ENCODE measurements around the gene THEM5.
"Not testable (repeated sequence)": the region's sequence is repeated elsewhere in the genome, so short reads cannot be mapped to it uniquely, and the experiment has no call there.

The THEM5 gene, protein sequence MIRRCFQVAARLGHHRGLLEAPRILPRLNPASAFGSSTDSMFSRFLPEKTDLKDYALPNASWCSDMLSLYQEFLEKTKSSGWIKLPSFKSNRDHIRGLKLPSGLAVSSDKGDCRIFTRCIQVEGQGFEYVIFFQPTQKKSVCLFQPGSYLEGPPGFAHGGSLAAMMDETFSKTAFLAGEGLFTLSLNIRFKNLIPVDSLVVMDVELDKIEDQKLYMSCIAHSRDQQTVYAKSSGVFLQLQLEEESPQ

GRCh38 chr1:151853411-151853943 is at the start of gene THEM5:
THEM5 (minus strand) TSS chr1:151853712; CDS start chr1:151853565, 147 bp downstream.
- DNase-seq, result no peak

GRCh38 chr1:151902858-151903257 is 49.3 kb upstream of the THEM5 start:
- DNase-seq, result no peak

GRCh38 chr1:151900804-151901203 is 47.3 kb upstream of the THEM5 start:
- DNase-seq, result not testable (repeated sequence)

DNA sequence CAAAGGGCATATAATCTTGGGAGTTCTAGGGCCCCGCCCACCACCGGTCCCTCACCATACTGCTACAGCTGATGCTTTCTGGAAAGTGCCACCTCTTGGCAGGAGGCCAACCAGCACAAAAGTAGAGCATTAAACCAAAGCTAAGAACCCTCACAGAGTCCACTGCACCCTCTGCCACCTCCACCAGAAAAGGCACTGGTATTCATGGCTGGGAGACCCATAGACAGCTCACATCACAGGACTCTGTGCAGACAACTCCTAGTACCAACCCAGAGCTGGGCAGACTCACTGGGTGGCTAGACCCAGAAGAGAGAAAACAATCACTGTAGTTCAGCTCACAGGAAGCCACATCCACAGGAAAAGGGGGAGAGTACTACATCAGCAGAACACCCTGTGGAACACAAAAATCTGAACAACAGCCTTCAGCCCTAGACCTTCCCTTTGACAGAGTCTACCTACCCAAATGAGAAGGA is 45.0 kb upstream of the THEM5 start:
- no peak for DNase-seq

- no peak for DNase-seq
Observed at GRCh38 chr1:151897991-151898431, 44.5 kb upstream of the THEM5 start.

DNA sequence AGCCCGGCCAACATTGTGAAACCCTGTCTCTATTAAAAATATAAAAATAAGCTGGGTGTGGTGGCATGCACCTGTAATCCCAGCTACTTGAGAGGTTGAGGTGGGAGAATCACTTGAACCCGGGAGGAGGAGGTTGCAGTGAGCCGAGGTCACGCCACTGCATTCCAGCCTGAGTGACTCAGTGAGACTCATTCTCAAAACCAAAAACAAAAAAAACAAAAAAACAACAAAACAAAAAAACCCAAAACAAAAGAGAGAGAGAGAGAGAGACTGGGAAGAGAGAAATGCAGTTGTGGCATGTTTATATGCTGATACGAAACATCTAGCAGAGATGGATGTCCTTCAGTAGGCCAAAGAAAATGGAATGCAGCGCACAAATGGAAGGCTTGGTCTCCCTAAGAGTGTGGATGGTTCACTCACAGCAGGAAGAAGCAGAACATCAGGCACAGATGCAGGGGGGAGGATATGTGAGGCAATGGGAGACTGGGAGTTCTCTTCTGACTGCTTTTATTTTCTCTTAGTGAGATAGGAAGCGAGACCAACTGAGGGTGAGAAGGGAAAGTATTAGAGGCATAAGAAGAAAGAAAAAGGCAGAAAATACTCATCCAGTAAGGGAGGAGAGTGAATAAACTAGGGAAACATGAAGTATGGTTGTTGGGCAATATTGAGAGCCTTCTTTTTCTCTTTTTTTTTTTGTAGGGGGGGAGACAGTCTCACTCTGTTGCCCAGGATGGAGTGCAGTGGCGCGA is 39.8 kb upstream of the THEM5 start:
- DNase-seq, result no peak

DNA sequence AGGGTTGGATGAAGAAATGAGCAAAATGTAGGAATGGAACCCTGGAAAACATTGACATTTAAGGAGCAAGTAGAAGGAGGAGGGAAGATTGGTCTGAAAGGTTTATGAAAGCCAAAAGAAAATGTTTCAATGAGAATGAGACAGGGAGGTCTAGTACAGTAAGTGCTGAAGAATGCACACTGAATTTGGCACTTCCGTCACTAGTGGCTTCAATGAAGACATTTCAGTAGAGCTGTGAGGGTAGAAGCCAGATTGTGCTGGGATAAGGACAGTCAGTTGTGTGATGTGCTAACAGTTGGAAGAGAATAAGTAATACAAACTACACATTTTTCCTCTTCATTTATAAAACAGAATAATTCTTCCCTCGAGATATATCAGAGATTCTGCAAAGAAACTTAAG is 38.7 kb upstream of the THEM5 start:
- no peak for DNase-seq

- DNase-seq, result no peak
Observed at GRCh38 chr1:151891512-151891911, 38.0 kb upstream of the THEM5 start.

DNA sequence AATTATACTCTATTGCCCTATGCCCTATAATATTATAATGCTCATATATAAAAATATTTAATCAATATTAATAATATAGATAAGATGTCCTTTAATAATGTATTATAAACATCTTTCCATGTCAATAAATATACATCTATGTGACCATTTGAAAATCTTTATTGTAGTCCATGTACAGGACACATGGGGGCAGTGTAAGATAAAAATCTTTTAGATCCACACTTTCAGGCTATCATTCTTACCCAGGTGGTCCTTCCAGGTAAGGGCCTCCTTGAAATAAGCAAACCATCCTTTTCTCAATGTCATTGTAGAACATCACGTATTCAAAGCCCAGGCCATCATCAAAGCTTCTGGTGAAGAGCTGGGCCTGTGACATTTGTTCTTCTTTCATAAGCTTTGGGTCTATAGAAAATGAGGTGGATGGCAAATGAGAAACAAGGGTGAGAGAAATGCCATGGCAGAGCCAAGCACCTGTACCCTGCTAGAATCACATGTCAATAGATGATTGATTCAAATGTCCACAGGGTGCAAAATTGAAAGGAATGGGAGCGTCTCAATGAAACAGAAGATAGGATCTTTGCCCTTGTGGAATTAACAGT is 35.6 kb upstream of the THEM5 start:
- DNase-seq, result no peak

DNA sequence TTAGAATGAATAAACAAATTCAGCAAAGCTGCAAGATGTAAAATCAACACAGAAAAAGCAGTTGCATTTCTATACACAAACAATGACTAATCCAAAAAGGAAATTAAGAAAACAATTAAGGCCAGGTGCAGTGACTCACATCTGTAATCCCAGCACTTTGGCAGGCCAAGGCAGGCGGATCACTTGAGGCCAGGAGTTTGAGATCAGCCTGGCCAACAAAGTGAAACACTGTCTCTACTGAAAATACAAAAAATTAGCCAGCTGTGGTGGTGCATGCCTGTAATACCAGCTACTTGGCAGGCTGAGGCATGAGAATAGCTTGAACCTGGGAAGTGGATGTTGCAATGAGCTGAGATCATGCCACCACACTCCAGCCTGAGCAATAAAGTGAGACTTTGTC is 33.5 kb upstream of the THEM5 start:
- DNase-seq, result no peak

DNA sequence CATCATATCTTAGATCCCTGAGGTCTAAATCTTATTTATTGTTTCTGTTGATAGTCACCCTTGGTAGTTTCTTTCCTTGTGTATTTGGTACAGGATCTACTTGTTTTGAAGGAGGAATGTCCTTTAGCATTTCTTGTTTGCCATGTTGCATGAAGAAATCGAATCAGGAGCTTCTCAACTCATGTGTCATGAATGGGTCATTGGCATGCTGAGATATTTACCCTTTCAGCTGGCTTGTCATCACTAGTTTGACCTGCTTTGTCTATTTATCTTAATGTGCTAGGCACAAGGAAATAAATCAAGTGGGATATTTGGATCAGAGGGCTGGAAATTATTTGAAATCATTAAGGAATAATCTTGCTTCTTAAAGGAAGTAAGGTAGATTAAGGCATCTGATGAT is 32.0 kb upstream of the THEM5 start:
- DNase-seq, result no peak

GRCh38 chr1:151884879-151885278 is 31.4 kb upstream of the THEM5 start:
- DNase-seq, result not testable (repeated sequence)

GRCh38 chr1:151884445-151884844 is 30.9 kb upstream of the THEM5 start:
- DNase-seq, result not testable (repeated sequence)

DNA sequence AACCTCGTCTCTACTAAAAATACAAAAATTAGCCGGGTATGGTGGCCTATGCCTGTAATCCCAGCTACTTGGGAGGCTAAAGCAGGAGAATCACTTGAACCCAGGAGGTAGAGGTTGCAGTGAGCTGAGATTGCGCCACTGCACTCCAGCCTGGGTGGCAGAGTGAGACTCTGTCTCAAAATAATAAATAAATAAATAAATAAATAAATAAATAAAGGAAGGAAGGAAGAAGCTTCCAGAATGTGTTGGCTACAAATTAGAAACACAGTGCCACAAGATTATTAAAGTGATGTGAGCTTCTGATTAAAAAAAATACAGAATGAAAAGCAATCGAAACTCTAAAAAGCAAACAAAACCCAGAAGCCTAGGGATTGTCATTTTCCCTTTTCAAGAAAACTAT is 30.4 kb upstream of the THEM5 start:
- not testable (repeated sequence) for DNase-seq

DNA sequence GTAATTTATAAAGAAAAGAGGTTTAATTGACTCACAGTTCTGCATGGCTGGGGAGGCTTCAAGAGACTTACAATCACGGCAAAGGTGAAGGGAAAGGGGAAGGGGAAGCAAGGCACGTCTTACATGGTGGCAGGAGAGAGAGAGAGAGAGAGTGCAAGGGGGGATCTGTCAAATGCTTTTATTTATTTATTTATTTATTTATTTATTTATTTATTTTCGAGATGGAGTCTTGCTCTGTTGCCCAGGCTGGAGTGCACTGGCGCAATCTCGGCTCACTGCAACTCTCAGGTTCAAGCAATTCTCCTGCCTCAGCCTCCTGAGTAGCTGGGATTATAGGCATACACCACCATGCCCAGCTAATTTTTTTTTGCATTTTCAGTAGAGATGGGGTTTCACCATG is 29.4 kb upstream of the THEM5 start:
- not testable (repeated sequence) for DNase-seq

- DNase-seq, result no peak
Observed at GRCh38 chr1:151882466-151882865, 29.0 kb upstream of the THEM5 start.

DNA sequence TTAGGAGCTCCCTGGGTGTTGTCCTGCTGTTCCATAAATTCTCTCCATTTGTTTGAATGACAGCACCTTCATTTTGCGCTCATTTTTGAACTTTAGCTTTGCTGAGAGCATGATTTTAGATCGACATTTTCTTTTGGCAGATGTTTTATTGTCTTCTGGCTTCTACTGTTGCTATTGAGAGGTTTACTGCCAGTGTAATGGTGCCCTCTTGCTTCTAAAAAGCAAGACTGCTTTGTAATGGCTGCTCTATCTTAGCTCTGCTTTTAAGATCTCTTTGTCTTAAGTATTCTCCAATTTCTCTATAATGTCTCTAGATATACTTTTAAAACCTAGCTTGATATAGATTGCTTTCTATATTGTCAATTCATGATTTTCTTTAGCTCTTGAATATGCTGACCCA is 28.0 kb upstream of the THEM5 start:
- no peak for DNase-seq

- DNase-seq, result no peak
Observed at GRCh38 chr1:151875419-151876097, 22.0 kb upstream of the THEM5 start.

DNA sequence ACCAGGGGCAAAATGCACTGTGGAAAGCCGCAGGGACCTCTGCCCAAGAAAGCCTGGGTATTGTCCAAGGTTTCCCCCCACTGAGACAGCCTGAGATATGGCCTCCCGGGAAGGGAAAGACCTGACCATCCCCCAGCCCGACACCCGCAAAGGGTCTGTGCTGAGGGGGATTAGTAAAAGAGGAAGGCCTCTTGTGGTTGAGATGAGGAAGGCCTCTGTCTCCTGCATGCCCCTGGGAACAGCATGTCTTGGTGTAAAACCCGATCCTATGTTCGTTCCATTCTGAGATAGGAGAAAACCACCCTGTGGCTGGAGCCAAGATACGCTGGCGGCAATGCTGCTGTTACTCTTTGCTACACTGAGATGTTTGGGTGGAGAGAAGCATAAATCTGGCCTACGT is 19.3 kb upstream of the THEM5 start:
- not testable (repeated sequence) for DNase-seq

- DNase-seq, result no peak
Observed at GRCh38 chr1:151871284-151872030, 17.9 kb upstream of the THEM5 start.

- no peak for DNase-seq
Observed at GRCh38 chr1:151868486-151868885, 15.0 kb upstream of the THEM5 start.

DNA sequence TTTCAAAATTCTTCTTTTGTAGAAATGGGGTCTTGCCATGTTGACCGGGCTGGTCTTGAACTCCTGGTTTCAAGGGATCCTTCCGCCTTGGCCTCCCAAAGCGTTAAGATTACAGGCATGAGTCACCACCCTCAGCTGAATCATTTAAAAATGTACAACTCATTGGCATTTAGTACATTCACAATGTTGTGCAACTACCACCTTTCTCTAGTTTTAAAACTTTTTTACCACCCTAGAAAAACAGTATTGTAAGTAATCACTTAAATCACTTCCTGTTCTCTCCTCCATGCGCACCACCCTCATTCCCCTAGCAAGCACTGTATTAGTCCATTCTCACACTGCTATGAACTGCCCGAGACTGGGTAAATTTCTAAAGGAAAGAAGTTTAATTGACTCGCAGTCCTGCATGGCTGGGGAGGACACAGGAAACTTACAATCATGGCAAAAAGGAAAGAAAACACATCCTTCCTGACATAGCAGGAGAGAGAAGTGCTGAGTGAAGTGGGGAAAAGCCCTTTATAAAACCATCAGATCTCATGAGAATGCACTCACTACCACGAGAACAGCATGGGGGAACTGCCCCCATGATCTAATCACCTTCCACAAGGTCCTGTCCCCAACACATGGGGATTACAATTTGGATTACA is 14.4 kb upstream of the THEM5 start:
- DNase-seq, result no peak
